ENCODE measurements around the gene ATG7.

DNA sequence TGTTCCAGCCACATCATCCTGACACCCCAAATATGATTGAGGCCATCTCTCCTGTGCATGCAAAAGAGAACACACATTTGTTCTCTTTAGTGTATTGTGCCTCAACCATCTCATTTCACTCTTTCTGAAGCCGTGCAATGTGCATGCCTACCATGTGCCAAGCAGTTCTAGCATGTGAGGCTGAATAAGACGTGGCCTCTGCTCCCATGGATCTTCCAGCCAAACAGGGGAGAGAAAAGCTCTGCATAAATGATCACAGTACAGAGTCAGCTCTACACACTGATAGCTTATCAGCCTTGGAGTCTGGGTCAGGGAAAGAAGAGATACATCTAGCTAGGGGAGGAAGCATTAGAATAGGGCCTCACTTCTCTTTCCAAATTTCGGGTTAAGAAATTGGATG lies 48.2 kb upstream of the ATG7 start:
- TF ChIP-seq, protein P1, sequence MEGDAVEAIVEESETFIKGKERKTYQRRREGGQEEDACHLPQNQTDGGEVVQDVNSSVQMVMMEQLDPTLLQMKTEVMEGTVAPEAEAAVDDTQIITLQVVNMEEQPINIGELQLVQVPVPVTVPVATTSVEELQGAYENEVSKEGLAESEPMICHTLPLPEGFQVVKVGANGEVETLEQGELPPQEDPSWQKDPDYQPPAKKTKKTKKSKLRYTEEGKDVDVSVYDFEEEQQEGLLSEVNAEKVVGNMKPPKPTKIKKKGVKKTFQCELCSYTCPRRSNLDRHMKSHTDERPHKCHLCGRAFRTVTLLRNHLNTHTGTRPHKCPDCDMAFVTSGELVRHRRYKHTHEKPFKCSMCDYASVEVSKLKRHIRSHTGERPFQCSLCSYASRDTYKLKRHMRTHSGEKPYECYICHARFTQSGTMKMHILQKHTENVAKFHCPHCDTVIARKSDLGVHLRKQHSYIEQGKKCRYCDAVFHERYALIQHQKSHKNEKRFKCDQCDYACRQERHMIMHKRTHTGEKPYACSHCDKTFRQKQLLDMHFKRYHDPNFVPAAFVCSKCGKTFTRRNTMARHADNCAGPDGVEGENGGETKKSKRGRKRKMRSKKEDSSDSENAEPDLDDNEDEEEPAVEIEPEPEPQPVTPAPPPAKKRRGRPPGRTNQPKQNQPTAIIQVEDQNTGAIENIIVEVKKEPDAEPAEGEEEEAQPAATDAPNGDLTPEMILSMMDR (IDR thresholded peaks at IDR 0.05): no peak
- no peak for TF ChIP-seq POLR2A (IDR thresholded peaks at IDR 0.05; ENCODE audit: low read depth)
